22Rv1 (cell line): ENCODE measurements around the gene PRODH.
"Not testable (repeated sequence)": the region's sequence is repeated elsewhere in the genome, so short reads cannot be mapped to it uniquely, and the experiment has no call there.

Experiments used
- CTCF ChIP-seq: fragments of 450-650 bp; IDR thresholded peaks from 2 replicates; pipeline ENCODE4 v1.5.1; 2017; ENCODE audit warnings: mild to moderate bottlenecking
- ZFX ChIP-seq: fragments of 450-650 bp; IDR thresholded peaks from 2 replicates; pipeline ENCODE4 v1.6.1; 2017; ENCODE audit warnings: antibody characterized with exemption, borderline replicate concordance

GRCh38 chr22:18958738-18959137 is 22.6 kb upstream of the PRODH start:
- TF ChIP-seq CTCF, ZFX: not testable (repeated sequence)
